Body of pancreas (tissue), 4 donors: ENCODE results near the gene KRT36.

ENCODE experiments used
- CTCF ChIP-seq, 7 experiments: fragments of 450-650 bp in 4 of 7; fragments of 200-600 bp in 3 of 7; sonication (generic) in 3 of 7; IDR thresholded peaks; one replicate each; pipeline ENCODE4 v1.5.1; 2016 to 2019; ENCODE audit warnings: antibody characterized with exemption in 7 of 7
- POLR2A ChIP-seq, 3 donors: fragments of 450-650 bp; IDR thresholded peaks; one replicate each; pipeline ENCODE4 v1.6.1; 2016; ENCODE audit warnings: antibody characterized with exemption in 3 of 3, mild to moderate bottlenecking in 2 of 3

- TF ChIP-seq POLR2A (IDR thresholded peaks at IDR 0.05) (no peak), CTCF (IDR thresholded peaks at IDR 0.05) (no peak)
Observed at GRCh38 chr17:41462705-41463104, 27.0 kb downstream of the KRT36 start.
